HCT116 (cell line): ENCODE results near the gene KDM1B.

Experiments used
- CEBPB ChIP-seq: IDR thresholded peaks from 2 replicates; pipeline ENCODE4 v1.6.1; 2012; ENCODE audit warnings: low read depth
- ELF1 ChIP-seq: IDR thresholded peaks from 2 replicates; pipeline ENCODE4 v1.6.1; 2012; ENCODE audit warnings: low read depth, borderline replicate concordance
- EZH2 ChIP-seq: fragments of 200-600 bp; sonication (generic); IDR thresholded peaks from 2 replicates; pipeline ENCODE4 v1.6.1; 2017; ENCODE audit warnings: antibody characterized with exemption, mixed run types
- POLR2A ChIP-seq: IDR thresholded peaks from 2 replicates; pipeline ENCODE4 v1.7.0; 2011; ENCODE audit warnings: borderline replicate concordance; ENCODE audit not compliant: insufficient read depth, insufficient read length; ENCODE audit errors: extremely low read depth
- POLR2AphosphoS5 ChIP-seq: IDR thresholded peaks from 2 replicates; pipeline ENCODE4 v1.6.1; 2011; ENCODE audit warnings: mild to moderate bottlenecking, low read depth, low read length, moderate library complexity
- ZFX ChIP-seq: fragments of 450-650 bp; IDR thresholded peaks from 2 replicates; pipeline ENCODE4 v1.6.1; 2017
- TF ChIP-seq, protein P1 (sequence below), 3 experiments: fragments of 200-600 bp in 1 of 3; sonication (generic) in 1 of 3; IDR thresholded peaks in 2 of 3; conservative IDR thresholded peaks in 1 of 3; 2 replicates each; pipeline ENCODE4 v1.5.1; 2012 to 2017; ENCODE audit warnings: low read depth in 2 of 3, low read length in 2 of 3, antibody characterized with exemption in 1 of 3, borderline replicate concordance in 1 of 3, control low read depth in 1 of 3, mild to moderate bottlenecking in 1 of 3, mixed read lengths in 1 of 3, mixed run types in 1 of 3, moderate library complexity in 1 of 3; ENCODE audit not compliant: insufficient read depth in 1 of 3
- TF ChIP-seq, protein P2 (sequence below): IDR thresholded peaks from 2 replicates; pipeline ENCODE4 v1.6.1; 2012
- TF ChIP-seq, protein P3 (sequence below): IDR thresholded peaks from 2 replicates; pipeline ENCODE4 v1.6.1; 2011; ENCODE audit warnings: mild to moderate bottlenecking, low read length, moderate library complexity; ENCODE audit not compliant: insufficient replicate concordance; ENCODE audit errors: extremely low read depth

DNA sequence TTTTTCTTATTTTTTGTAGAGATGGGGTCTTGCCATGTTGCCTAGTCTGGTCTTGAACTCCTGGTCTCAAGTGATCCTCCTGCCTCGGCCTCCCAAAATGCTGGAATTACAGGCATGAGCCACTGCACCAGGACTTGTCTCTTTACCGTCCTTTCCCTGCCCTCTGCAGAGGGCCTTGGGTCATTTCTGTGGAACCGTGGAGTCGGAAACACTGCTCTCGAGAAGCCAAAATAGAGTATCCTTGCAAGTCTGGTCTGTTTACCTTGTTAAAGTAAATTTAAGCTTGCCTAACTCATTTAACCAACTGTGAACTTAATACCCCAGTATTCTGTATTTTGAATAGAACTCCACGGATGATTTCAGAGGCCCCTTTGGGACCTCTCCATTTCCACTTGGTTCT, 51.4 kb downstream of the KDM1B start:
- TF ChIP-seq, protein P1, sequence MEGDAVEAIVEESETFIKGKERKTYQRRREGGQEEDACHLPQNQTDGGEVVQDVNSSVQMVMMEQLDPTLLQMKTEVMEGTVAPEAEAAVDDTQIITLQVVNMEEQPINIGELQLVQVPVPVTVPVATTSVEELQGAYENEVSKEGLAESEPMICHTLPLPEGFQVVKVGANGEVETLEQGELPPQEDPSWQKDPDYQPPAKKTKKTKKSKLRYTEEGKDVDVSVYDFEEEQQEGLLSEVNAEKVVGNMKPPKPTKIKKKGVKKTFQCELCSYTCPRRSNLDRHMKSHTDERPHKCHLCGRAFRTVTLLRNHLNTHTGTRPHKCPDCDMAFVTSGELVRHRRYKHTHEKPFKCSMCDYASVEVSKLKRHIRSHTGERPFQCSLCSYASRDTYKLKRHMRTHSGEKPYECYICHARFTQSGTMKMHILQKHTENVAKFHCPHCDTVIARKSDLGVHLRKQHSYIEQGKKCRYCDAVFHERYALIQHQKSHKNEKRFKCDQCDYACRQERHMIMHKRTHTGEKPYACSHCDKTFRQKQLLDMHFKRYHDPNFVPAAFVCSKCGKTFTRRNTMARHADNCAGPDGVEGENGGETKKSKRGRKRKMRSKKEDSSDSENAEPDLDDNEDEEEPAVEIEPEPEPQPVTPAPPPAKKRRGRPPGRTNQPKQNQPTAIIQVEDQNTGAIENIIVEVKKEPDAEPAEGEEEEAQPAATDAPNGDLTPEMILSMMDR (IDR thresholded peaks at IDR 0.05 in 2 of 3, conservative IDR thresholded peaks at IDR 0.05 in 1 of 3; ENCODE audit: borderline replicate concordance in 1 of 3, insufficient read depth in 1 of 3, low read depth in 2 of 3, low read length in 2 of 3) = no peak
- TF ChIP-seq ZFX (no peak), EZH2 (no peak), ELF1 (no peak), POLR2AphosphoS5 (no peak), CEBPB (no peak), POLR2A (no peak)
- TF ChIP-seq, protein P2, sequence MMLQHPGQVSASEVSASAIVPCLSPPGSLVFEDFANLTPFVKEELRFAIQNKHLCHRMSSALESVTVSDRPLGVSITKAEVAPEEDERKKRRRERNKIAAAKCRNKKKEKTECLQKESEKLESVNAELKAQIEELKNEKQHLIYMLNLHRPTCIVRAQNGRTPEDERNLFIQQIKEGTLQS = no peak
- TF ChIP-seq, protein P3, sequence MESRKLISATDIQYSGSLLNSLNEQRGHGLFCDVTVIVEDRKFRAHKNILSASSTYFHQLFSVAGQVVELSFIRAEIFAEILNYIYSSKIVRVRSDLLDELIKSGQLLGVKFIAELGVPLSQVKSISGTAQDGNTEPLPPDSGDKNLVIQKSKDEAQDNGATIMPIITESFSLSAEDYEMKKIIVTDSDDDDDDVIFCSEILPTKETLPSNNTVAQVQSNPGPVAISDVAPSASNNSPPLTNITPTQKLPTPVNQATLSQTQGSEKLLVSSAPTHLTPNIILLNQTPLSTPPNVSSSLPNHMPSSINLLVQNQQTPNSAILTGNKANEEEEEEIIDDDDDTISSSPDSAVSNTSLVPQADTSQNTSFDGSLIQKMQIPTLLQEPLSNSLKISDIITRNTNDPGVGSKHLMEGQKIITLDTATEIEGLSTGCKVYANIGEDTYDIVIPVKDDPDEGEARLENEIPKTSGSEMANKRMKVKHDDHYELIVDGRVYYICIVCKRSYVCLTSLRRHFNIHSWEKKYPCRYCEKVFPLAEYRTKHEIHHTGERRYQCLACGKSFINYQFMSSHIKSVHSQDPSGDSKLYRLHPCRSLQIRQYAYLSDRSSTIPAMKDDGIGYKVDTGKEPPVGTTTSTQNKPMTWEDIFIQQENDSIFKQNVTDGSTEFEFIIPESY = no peak
